Breast epithelium (tissue), 3 donors: ENCODE measurements around the gene MGAT4C.

Experiments
- CTCF ChIP-seq, 3 donors: fragments of 450-650 bp; IDR thresholded peaks; one replicate each; pipeline ENCODE4 v1.5.1; 2016 to 2017; ENCODE audit warnings: antibody characterized with exemption in 3 of 3, mild to moderate bottlenecking in 3 of 3, moderate library complexity in 3 of 3
- POLR2A ChIP-seq: fragments of 450-650 bp; IDR thresholded peaks from one replicate; pipeline ENCODE4 v1.6.1; 2016; ENCODE audit warnings: antibody characterized with exemption, mild to moderate bottlenecking, moderate library complexity
- POLR2AphosphoS5 ChIP-seq, 3 donors: sonication (generic); formaldehyde crosslinking; IDR thresholded peaks; one replicate each; pipeline ENCODE4 v1.6.1; 2017; ENCODE audit warnings: antibody characterized with exemption in 3 of 3

GRCh38 chr12:85923767-85924331, 332.3 kb downstream of the MGAT4C start:
- peak in 2 of 3 donors; percentile 42 to 52 for TF ChIP-seq CTCF (IDR thresholded peaks at IDR 0.05)
- no peak for TF ChIP-seq POLR2AphosphoS5 (IDR thresholded peaks at IDR 0.05)
- no peak for TF ChIP-seq POLR2A
